ENCODE data around the gene FRS3. TPM values are rescaled to one million over a fixed set of nuclear protein-coding genes. Genes with fewer than 3 reads are reported as not detected.

Gene FRS3
- polyA plus RNA-seq, 4 donors, result 6.0 to 8.0 (median 7.3) TPM

- no peak for DNase-seq (ENCODE audit: low read depth in 4 of 4, low spot score in 2 of 4)
Observed at GRCh38 chr6:41730531-41731436, 48.9 kb downstream of the FRS3 start.

GRCh38 chr6:41729624-41730023, 50.1 kb downstream of the FRS3 start:
- DNase-seq (ENCODE audit: low read depth in 4 of 4, low spot score in 2 of 4), result no peak

- DNase-seq (ENCODE audit: low read depth in 4 of 4, low spot score in 2 of 4), result no peak
Observed at GRCh38 chr6:41728954-41729353, 50.7 kb downstream of the FRS3 start.

- no peak for DNase-seq (ENCODE audit: low read depth in 4 of 4, low spot score in 2 of 4)
Observed at GRCh38 chr6:41728073-41728936, 51.4 kb downstream of the FRS3 start.

- no peak for DNase-seq (ENCODE audit: low read depth in 4 of 4, low spot score in 2 of 4)
Observed at GRCh38 chr6:41727705-41728072, 52.0 kb downstream of the FRS3 start.

- no peak for DNase-seq (ENCODE audit: low read depth in 4 of 4, low spot score in 2 of 4)
Observed at GRCh38 chr6:41726876-41727275, 52.8 kb downstream of the FRS3 start.

- no peak for DNase-seq (ENCODE audit: low read depth in 4 of 4, low spot score in 2 of 4)
Observed at GRCh38 chr6:41724586-41725501, 54.9 kb downstream of the FRS3 start.

GRCh38 chr6:41724228-41724580, 55.5 kb downstream of the FRS3 start:
- DNase-seq (ENCODE audit: low read depth in 4 of 4, low spot score in 2 of 4), result no peak

GRCh38 chr6:41723530-41724227, 56.0 kb downstream of the FRS3 start:
- DNase-seq (ENCODE audit: low read depth in 4 of 4, low spot score in 2 of 4), result no peak

GRCh38 chr6:41722969-41723529, 56.7 kb downstream of the FRS3 start:
- DNase-seq (ENCODE audit: low read depth in 4 of 4, low spot score in 2 of 4), result no peak

GRCh38 chr6:41721414-41721813, 58.3 kb downstream of the FRS3 start:
- no peak for DNase-seq (ENCODE audit: low read depth in 4 of 4, low spot score in 2 of 4)

- DNase-seq (ENCODE audit: low read depth in 4 of 4, low spot score in 2 of 4), result no peak
Observed at GRCh38 chr6:41720783-41721182, 58.9 kb downstream of the FRS3 start.

GRCh38 chr6:41720262-41720620, 59.5 kb downstream of the FRS3 start:
- no peak for DNase-seq (ENCODE audit: low read depth in 4 of 4, low spot score in 2 of 4)

Other genes starting within 250 kb of the FRS3 start
- gene FOXP4, start 233.5 kb downstream of the FRS3 start, polyA plus RNA-seq (ENCODE audit: insufficient read length in 4 of 4), result 10 to 100 TPM; 24.5 to 50.2 (median 36.3) TPM
- gene MDFI, start 141.4 kb downstream of the FRS3 start, polyA plus RNA-seq (ENCODE audit: insufficient read length in 4 of 4), result 10 to 100 TPM; 37.5 to 62.2 (median 49.3) TPM
- gene TFEB, start 44.3 kb downstream of the FRS3 start, polyA plus RNA-seq (ENCODE audit: insufficient read length in 4 of 4), result 10 to 100 TPM in 2 of 4 donors, 1 to 10 TPM in 2; 7.6 to 11.5 (median 10.2) TPM
- gene PGC, start 32.5 kb downstream of the FRS3 start, polyA plus RNA-seq (ENCODE audit: insufficient read length in 4 of 4), result under 1 TPM in 2 of 4 donors, not detected in 2; 0.35 to 0.48 TPM
- 1 to 10 TPM; 1.9 to 6.7 (median 4.9) TPM for gene PRICKLE4, start 882 bp upstream of the FRS3 start, polyA plus RNA-seq (ENCODE audit: insufficient read length in 4 of 4)
- gene TOMM6, start 7.8 kb upstream of the FRS3 start, polyA plus RNA-seq (ENCODE audit: insufficient read length in 4 of 4), result 100 to 1,000 TPM; 211 to 256 (median 229) TPM
- 10 to 100 TPM in 2 of 4 donors, 1 to 10 TPM in 2; 9.2 to 18.0 (median 13.9) TPM for gene USP49, start 115.5 kb upstream of the FRS3 start, polyA plus RNA-seq (ENCODE audit: insufficient read length in 4 of 4)
- gene MED20, start 141.2 kb upstream of the FRS3 start, polyA plus RNA-seq (ENCODE audit: insufficient read length in 4 of 4), result 10 to 100 TPM; 35.6 to 43.6 (median 39.2) TPM
- gene BYSL, start 141.6 kb upstream of the FRS3 start, polyA plus RNA-seq (ENCODE audit: insufficient read length in 4 of 4), result 10 to 100 TPM; 28.0 to 31.1 (median 29.9) TPM
- 10 to 100 TPM; 25.0 to 35.4 (median 30.6) TPM for gene CCND3, start 161.9 kb upstream of the FRS3 start, polyA plus RNA-seq (ENCODE audit: insufficient read length in 4 of 4)